GM10248 (cell line): Measurements from ENCODE around the gene RASGRP4.

Experiments
- CTCF ChIA-PET: fragments of 300-600 bp; sonication (Branson Sonifier 250); formaldehyde crosslinking; extraction: SDS; loops from one replicate; lab custom pipeline; 2021; ENCODE audit warnings: antibody characterized with exemption; lab: Yijun Ruan, JAX
- POLR2A ChIA-PET: fragments of 350-650 bp; sonication (Branson Sonifier 250); formaldehyde crosslinking; extraction: SDS; loops from one replicate; lab custom pipeline; 2020; ENCODE audit warnings: antibody characterized with exemption; lab: Yijun Ruan, JAX
- DNase-seq: peaks from one replicate; pipeline ENCODE4 v3.0.0; 2012; ENCODE audit errors: extremely low spot score
- CTCF ChIP-seq: IDR thresholded peaks from 2 replicates; pipeline ENCODE4 v1.5.1; 2012; ENCODE audit warnings: mild to moderate bottlenecking, low read depth; ENCODE audit errors: extremely low read depth, missing control alignments, control extremely low read depth

Gene RASGRP4

GRCh38 chr19:38457690-38458405 lies 31.8 kb upstream of the RASGRP4 start:
- ChIA-PET CTCF (interaction anchor here (0.9 to 1.2 kb wide), 2 partner anchors 55 to 179 kb away, joined by 3 read pairs; partner anchors contain the start of gene FAM98C), POLR2A (no interaction called here)
- TF ChIP-seq CTCF = no peak
- DNase-seq = no peak

GRCh38 chr19:38457202-38457601 lies 31.2 kb upstream of the RASGRP4 start:
- CTCF ChIA-PET = no interaction called here
- TF ChIP-seq CTCF = no peak
- DNase-seq = no peak
- POLR2A ChIA-PET = no interaction called here

- POLR2A ChIA-PET = no interaction called here
- no peak for DNase-seq
- no peak for TF ChIP-seq CTCF
- CTCF ChIA-PET = no interaction called here
Measured at GRCh38 chr19:38455031-38455430, 29.0 kb upstream of the RASGRP4 start.

- no peak for DNase-seq
- no peak for TF ChIP-seq CTCF
- ChIA-PET POLR2A (no interaction called here), CTCF (no interaction called here)
Measured at GRCh38 chr19:38453596-38453995, 27.6 kb upstream of the RASGRP4 start.

GRCh38 chr19:38452430-38453366 lies 26.7 kb upstream of the RASGRP4 start:
- no peak for TF ChIP-seq CTCF
- no peak for DNase-seq
- ChIA-PET POLR2A (no interaction called here), CTCF (interaction anchor here (0.7 kb wide), 1 partner anchor 17 kb away, joined by 3 read pairs; no protein-coding TSS in a partner anchor)

GRCh38 chr19:38451629-38452028 lies 25.6 kb upstream of the RASGRP4 start:
- CTCF ChIA-PET = no interaction called here
- POLR2A ChIA-PET = no interaction called here
- TF ChIP-seq CTCF = no peak
- no peak for DNase-seq
